GM12865 (cell line): Measurements from ENCODE around the gene DUSP28.
A peak's percentile ranks its signal among the peaks of the same experiment; 100 is the strongest.
"Not testable (repeated sequence)": the region's sequence is repeated elsewhere in the genome, so short reads cannot be mapped to it uniquely, and the experiment has no call there.

Experiments
- DNase-seq: peaks from one replicate; pipeline ENCODE4 v3.0.0; 2010; ENCODE audit warnings: low read depth
- H3K4me3 ChIP-seq: 2 replicates; pipeline ENCODE4 v1.5.1; 2011; ENCODE audit warnings: mild to moderate bottlenecking, low read depth, low read length, control low read depth
- CTCF ChIP-seq: IDR thresholded peaks from 2 replicates; pipeline ENCODE4 v1.5.1; 2011; ENCODE audit warnings: low read length, control low read depth, low read depth, inconsistent platforms; ENCODE audit not compliant: insufficient read depth; ENCODE audit errors: missing control alignments

The DUSP28 gene

GRCh38 chr2:240561325-240561971 lies 1.3 kb downstream of the DUSP28 start:
- no peak for TF ChIP-seq CTCF
- peak; percentile 75 for DNase-seq
- peak overlapping the region; percentile 90 for H3K4me3 ChIP-seq

GRCh38 chr2:240563231-240563630 lies 3.1 kb downstream of the DUSP28 start:
- not testable (repeated sequence) for DNase-seq

GRCh38 chr2:240563951-240564560 lies 3.9 kb downstream of the DUSP28 start:
- no peak for TF ChIP-seq CTCF
- H3K4me3 ChIP-seq = no peak overlapping the region
- DNase-seq = no peak

More at GRCh38 chr2:240563231-240563630, 3.1 kb downstream of the DUSP28 start:
- H3K4me3 ChIP-seq = not testable (repeated sequence)

GRCh38 chr2:240564561-240565332 lies 4.6 kb downstream of the DUSP28 start:
- DNase-seq = peak; percentile 61
- peak overlapping the region; percentile 79 for H3K4me3 ChIP-seq
- TF ChIP-seq CTCF = peak; percentile 17

GRCh38 chr2:240565333-240566202 lies 5.4 kb downstream of the DUSP28 start:
- DNase-seq = peak; percentile 94
- H3K4me3 ChIP-seq = peak overlapping the region; percentile 79
- no peak for TF ChIP-seq CTCF

GRCh38 chr2:240566203-240567136 lies 6.3 kb downstream of the DUSP28 start:
- peak; percentile 96 for DNase-seq
- peak; percentile 81 for TF ChIP-seq CTCF
- H3K4me3 ChIP-seq = peak overlapping the region; percentile 79
